Keratinocyte (primary cell): ENCODE results near the gene OAS3. TPM values are rescaled to one million over a fixed set of nuclear protein-coding genes. Genes with fewer than 3 reads are reported as not detected.

Experiments used
- DNase-seq: peaks from one replicate; pipeline ENCODE4 v3.0.0-alpha.2; 2011; ENCODE audit warnings: low read depth, missing footprints, low spot score
- FAIRE-seq: peaks from 2 replicates; lab custom pipeline; 2011; peaks lifted over from hg19 to GRCh38; lab: Jason Lieb, UNC
- H2AFZ ChIP-seq: 2 replicates; pipeline ENCODE4 v1.6.0; 2012; ENCODE audit warnings: low read length, control low read depth, inconsistent platforms; ENCODE audit not compliant: control insufficient read depth
- H3K27ac ChIP-seq: 2 replicates; pipeline ENCODE4 v1.5.1; 2011; ENCODE audit warnings: low read length; ENCODE audit not compliant: control insufficient read depth, insufficient read depth
- H3K27me3 ChIP-seq: 3 replicates; pipeline ENCODE4 v1.6.0; 2011; ENCODE audit warnings: low read length; ENCODE audit not compliant: control insufficient read depth, insufficient read depth; ENCODE audit errors: extremely low read depth
- H3K36me3 ChIP-seq, 2 experiments: 2 replicates in 1 of 2; 3 replicates in 1 of 2; pipeline ENCODE4 v1.5.1; 2011; ENCODE audit warnings: low read length in 2 of 2, mild to moderate bottlenecking in 1 of 2; ENCODE audit not compliant: control insufficient read depth in 2 of 2, insufficient read depth in 2 of 2; ENCODE audit errors: extremely low read depth in 1 of 2
- H3K4me1 ChIP-seq: 3 replicates; pipeline ENCODE4 v1.5.1; 2011; ENCODE audit warnings: low read length; ENCODE audit not compliant: control insufficient read depth, insufficient read depth; ENCODE audit errors: extremely low read depth
- H3K4me2 ChIP-seq: 3 replicates; pipeline ENCODE4 v1.6.0; 2011; ENCODE audit warnings: low read depth, low read length; ENCODE audit not compliant: control insufficient read depth, insufficient read depth; ENCODE audit errors: extremely low read depth
- H3K4me3 ChIP-seq, 3 experiments: fragments of 200-600 bp in 1 of 3; sonication (generic) in 1 of 3; 2 replicates in 2 of 3; 3 replicates in 1 of 3; pipeline ENCODE4 v1.5.1; 2011 to 2016; ENCODE audit warnings: low read length in 3 of 3, mild to moderate bottlenecking in 3 of 3, control low read depth in 2 of 3, inconsistent platforms in 1 of 3, low read depth in 1 of 3, mixed read lengths in 1 of 3, mixed run types in 1 of 3, moderate library complexity in 1 of 3; ENCODE audit not compliant: control insufficient read depth in 2 of 3, insufficient read depth in 2 of 3; ENCODE audit errors: extremely low read depth in 1 of 3
- H3K79me2 ChIP-seq: 2 replicates; pipeline ENCODE4 v1.6.0; 2012; ENCODE audit warnings: low read length; ENCODE audit not compliant: control insufficient read depth, insufficient read depth
- H3K9ac ChIP-seq: 3 replicates; pipeline ENCODE4 v1.6.0; 2011; ENCODE audit warnings: low read length; ENCODE audit not compliant: control insufficient read depth, insufficient read depth; ENCODE audit errors: extremely low read depth
- H3K9me1 ChIP-seq: 3 replicates; pipeline ENCODE4 v1.6.0; 2011; ENCODE audit warnings: low read length; ENCODE audit not compliant: control insufficient read depth, insufficient read depth; ENCODE audit errors: extremely low read depth
- H3K9me3 ChIP-seq: 2 replicates; pipeline ENCODE4 v1.5.1; 2012; ENCODE audit warnings: low read depth, low read length; ENCODE audit not compliant: control insufficient read depth
- H4K20me1 ChIP-seq: 3 replicates; pipeline ENCODE4 v1.6.0; 2011; ENCODE audit warnings: low read length; ENCODE audit not compliant: control insufficient read depth, insufficient read depth; ENCODE audit errors: extremely low read depth
- CTCF ChIP-seq, 3 experiments: IDR thresholded peaks in 1 of 3; conservative IDR thresholded peaks in 1 of 3; optimal IDR thresholded peaks in 1 of 3; 2 replicates in 2 of 3; 3 replicates in 1 of 3; pipeline versions ENCODE3 to v1.5.1; 2011; ENCODE audit warnings: low read length in 3 of 3, mild to moderate bottlenecking in 3 of 3, moderate library complexity in 2 of 3, control low read depth in 1 of 3, inconsistent platforms in 1 of 3; ENCODE audit not compliant: insufficient read depth in 2 of 3; ENCODE audit errors: extremely low read depth in 1 of 3
- EZH2 ChIP-seq: IDR thresholded peaks from one replicate; pipeline ENCODE4 v1.6.1; 2012; ENCODE audit warnings: inconsistent platforms, mild to moderate bottlenecking, low read length, moderate library complexity
- dilution Hi-C: fragments of 300-500 bp; cut with MboI; formaldehyde crosslinking; loops from one replicate; pipeline ENCODE4 v1.7.0; 2020; ENCODE audit warnings: low sequenced_read_pairs; ENCODE audit not compliant: extremely low pct_ligation_motif_present
- polyA plus RNA-seq, 5 experiments: library from polyadenylated mRNA; depleted of rRNA in 3 of 5; stranded (reverse) in 3 of 5; stranded (forward) in 1 of 5; unstranded in 1 of 5; fragments of >200 nt; gene quantifications; 1 replicate in 1 of 5; 2 replicates in 3 of 5; 3 replicates in 1 of 5; pipeline versions ENCODE4 v1.2.1 to v1.2.3, GENCODE V29; 2011 to 2012; ENCODE audit warnings: missing spikeins in 2 of 5, low read depth in 1 of 5, low replicate concordance in 1 of 5

The OAS3 gene
- polyA plus RNA-seq, 1 donor (not counting 4 experiments of a cell fraction or from before 2014, with no cell fraction given), result 59.2 TPM

GRCh38 chr12:112973818-112974231, 35.6 kb downstream of the OAS3 start:
- no peaks in the 10 kb centered on the region for H3K9me1 ChIP-seq
- no peak overlapping the region for H3K4me2 ChIP-seq
- H3K27me3 ChIP-seq, result no peaks in the 10 kb centered on the region
- H4K20me1 ChIP-seq, result no peaks in the 10 kb centered on the region
- no peak for DNase-seq
- no peak overlapping the region for H2AFZ ChIP-seq
- H3K79me2 ChIP-seq, result peaks cover 3% of the 10 kb centered on the region
- FAIRE-seq, result no peak
- H3K4me1 ChIP-seq, result peaks cover 9% of the 10 kb centered on the region
- H3K4me3 ChIP-seq, result no peak overlapping the region
- H3K36me3 ChIP-seq, result peaks cover 0 to 13% of the 10 kb centered on the region in 2 experiments
- no peak overlapping the region for H3K9ac ChIP-seq
- H3K9me3 ChIP-seq, result no peaks in the 10 kb centered on the region
- no peak overlapping the region for H3K27ac ChIP-seq
- dilution Hi-C loops, result no loop called here
- TF ChIP-seq CTCF (optimal IDR thresholded peaks at IDR 0.05 in 1 of 3, IDR thresholded peaks at IDR 0.05 in 1 of 3, conservative IDR thresholded peaks at IDR 0.05 in 1 of 3; ENCODE audit: extremely low read depth in 1 of 3, insufficient read depth in 2 of 3, low read length in 3 of 3), result no peak
- TF ChIP-seq EZH2, result no peak

- no peaks in the 10 kb centered on the region for H3K9me3 ChIP-seq
- no peak overlapping the region for H2AFZ ChIP-seq
- H3K9me1 ChIP-seq, result no peaks in the 10 kb centered on the region
- FAIRE-seq, result no peak
- DNase-seq, result no peak
- dilution Hi-C loops, result no loop called here
- H3K79me2 ChIP-seq, result peaks cover 12% of the 10 kb centered on the region
- no peak overlapping the region for H3K4me3 ChIP-seq
- no peak overlapping the region for H3K9ac ChIP-seq
- no peak overlapping the region for H3K27ac ChIP-seq
- H4K20me1 ChIP-seq, result no peaks in the 10 kb centered on the region
- no peak overlapping the region for H3K4me2 ChIP-seq
- peaks cover 0 to 6% of the 10 kb centered on the region in 2 experiments for H3K36me3 ChIP-seq
- H3K4me1 ChIP-seq, result peaks cover 19% of the 10 kb centered on the region
- TF ChIP-seq CTCF (optimal IDR thresholded peaks at IDR 0.05 in 1 of 3, IDR thresholded peaks at IDR 0.05 in 1 of 3, conservative IDR thresholded peaks at IDR 0.05 in 1 of 3; ENCODE audit: extremely low read depth in 1 of 3, insufficient read depth in 2 of 3, low read length in 3 of 3) (no peak), EZH2 (no peak)
- no peaks in the 10 kb centered on the region for H3K27me3 ChIP-seq
Observed at GRCh38 chr12:112974904-112975303, 36.6 kb downstream of the OAS3 start.
